NCI-H1436 treated with DMSO at 0.1 percent for 48 hours (cell line): ENCODE data around the gene PLA2G4B.
A peak's percentile ranks its signal among the peaks of the same experiment; 100 is the strongest.

Experiments used
- DNase-seq: peaks from one replicate; lab custom pipeline; 2025; lab: John Stamatoyannopoulos, UW

Gene PLA2G4B

GRCh38 chr15:41806291-41807181, 32.1 kb upstream of the PLA2G4B start:
- no peak for DNase-seq

GRCh38 chr15:41809121-41809520, 29.5 kb upstream of the PLA2G4B start:
- DNase-seq, result no peak

GRCh38 chr15:41809526-41810220, 29.0 kb upstream of the PLA2G4B start:
- DNase-seq, result no peak

GRCh38 chr15:41810651-41811431, 27.8 kb upstream of the PLA2G4B start:
- DNase-seq, result no peak

GRCh38 chr15:41811432-41812195, 27.0 kb upstream of the PLA2G4B start:
- peak; percentile 46 for DNase-seq

GRCh38 chr15:41812820-41813375, 25.7 kb upstream of the PLA2G4B start:
- DNase-seq, result no peak

GRCh38 chr15:41813426-41813825, 25.2 kb upstream of the PLA2G4B start:
- DNase-seq, result no peak

GRCh38 chr15:41814534-41814933, 24.1 kb upstream of the PLA2G4B start:
- DNase-seq, result no peak

- DNase-seq, result no peak
These were observed 21.9 kb upstream of the PLA2G4B start for GRCh38 chr15:41816788-41817187.

GRCh38 chr15:41817327-41817726, 21.3 kb upstream of the PLA2G4B start:
- DNase-seq, result no peak

GRCh38 chr15:41817781-41818180, 20.9 kb upstream of the PLA2G4B start:
- no peak for DNase-seq

- DNase-seq, result no peak
These were observed 19.1 kb upstream of the PLA2G4B start for GRCh38 chr15:41819455-41820050.

GRCh38 chr15:41820791-41821423, 17.7 kb upstream of the PLA2G4B start:
- no peak for DNase-seq

GRCh38 chr15:41821831-41822230, 16.8 kb upstream of the PLA2G4B start:
- no peak for DNase-seq

- DNase-seq, result no peak
These were observed 16.2 kb upstream of the PLA2G4B start for GRCh38 chr15:41822471-41822870.

- DNase-seq, result no peak
These were observed 15.7 kb upstream of the PLA2G4B start for GRCh38 chr15:41822957-41823356.

GRCh38 chr15:41823502-41823901, 15.1 kb upstream of the PLA2G4B start:
- DNase-seq, result no peak

GRCh38 chr15:41824062-41824745, 14.4 kb upstream of the PLA2G4B start:
- DNase-seq, result no peak

GRCh38 chr15:41825145-41825544, 13.5 kb upstream of the PLA2G4B start:
- no peak for DNase-seq
